ENCODE measurements around the gene MRPL43.

DNA sequence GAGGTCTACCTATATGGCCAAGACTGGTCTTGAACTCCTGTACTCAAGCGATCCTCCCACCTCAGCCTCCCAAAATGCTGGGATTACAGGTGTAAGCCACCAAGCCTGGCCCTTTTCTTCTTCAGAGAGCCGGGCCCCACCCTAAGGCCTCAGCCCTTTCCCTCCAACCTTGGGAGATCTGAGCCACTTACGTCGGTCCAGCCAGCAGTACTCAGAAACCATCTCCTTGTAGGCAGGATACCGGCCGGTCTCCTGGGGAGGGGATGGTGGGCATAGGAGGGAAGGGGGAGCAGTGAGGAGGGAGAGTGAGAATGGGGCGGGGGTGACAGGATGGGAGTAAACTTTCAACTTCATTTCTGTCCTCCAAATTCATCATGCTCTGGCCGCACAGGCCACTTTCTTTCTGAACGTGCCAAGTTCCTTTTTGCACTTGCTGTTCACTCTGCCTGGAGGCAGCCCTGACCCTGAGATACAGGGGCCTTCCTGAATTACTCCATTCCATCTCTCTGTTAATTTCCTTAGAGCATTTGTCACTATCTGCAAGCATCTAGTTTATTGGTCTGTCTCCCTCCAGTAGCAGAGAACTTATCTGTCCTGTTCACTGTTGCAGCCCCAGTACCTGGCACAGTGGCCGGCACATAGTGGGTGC lies 33.3 kb upstream of the MRPL43 start:
- TF ChIP-seq, protein P1, sequence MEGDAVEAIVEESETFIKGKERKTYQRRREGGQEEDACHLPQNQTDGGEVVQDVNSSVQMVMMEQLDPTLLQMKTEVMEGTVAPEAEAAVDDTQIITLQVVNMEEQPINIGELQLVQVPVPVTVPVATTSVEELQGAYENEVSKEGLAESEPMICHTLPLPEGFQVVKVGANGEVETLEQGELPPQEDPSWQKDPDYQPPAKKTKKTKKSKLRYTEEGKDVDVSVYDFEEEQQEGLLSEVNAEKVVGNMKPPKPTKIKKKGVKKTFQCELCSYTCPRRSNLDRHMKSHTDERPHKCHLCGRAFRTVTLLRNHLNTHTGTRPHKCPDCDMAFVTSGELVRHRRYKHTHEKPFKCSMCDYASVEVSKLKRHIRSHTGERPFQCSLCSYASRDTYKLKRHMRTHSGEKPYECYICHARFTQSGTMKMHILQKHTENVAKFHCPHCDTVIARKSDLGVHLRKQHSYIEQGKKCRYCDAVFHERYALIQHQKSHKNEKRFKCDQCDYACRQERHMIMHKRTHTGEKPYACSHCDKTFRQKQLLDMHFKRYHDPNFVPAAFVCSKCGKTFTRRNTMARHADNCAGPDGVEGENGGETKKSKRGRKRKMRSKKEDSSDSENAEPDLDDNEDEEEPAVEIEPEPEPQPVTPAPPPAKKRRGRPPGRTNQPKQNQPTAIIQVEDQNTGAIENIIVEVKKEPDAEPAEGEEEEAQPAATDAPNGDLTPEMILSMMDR (IDR thresholded peaks at IDR 0.05): no peak
- no peak for TF ChIP-seq EZH2 (IDR thresholded peaks at IDR 0.05)
- TF ChIP-seq EZH2phosphoT487 (IDR thresholded peaks at IDR 0.05): no peak

All from neural progenitor cell (in vitro differentiated cells).